GM18519 (cell line): ENCODE results near the gene ABTB2.

ENCODE experiments used
- ATAC-seq: cut with Tn5 transposase; IDR thresholded peaks from one replicate; pipeline ENCODE4 v1.9.1; 2021; ENCODE audit warnings: mild to moderate bottlenecking, moderate library complexity; ENCODE audit not compliant: unreplicated experiment, low FRiP score

The ABTB2 gene

DNA sequence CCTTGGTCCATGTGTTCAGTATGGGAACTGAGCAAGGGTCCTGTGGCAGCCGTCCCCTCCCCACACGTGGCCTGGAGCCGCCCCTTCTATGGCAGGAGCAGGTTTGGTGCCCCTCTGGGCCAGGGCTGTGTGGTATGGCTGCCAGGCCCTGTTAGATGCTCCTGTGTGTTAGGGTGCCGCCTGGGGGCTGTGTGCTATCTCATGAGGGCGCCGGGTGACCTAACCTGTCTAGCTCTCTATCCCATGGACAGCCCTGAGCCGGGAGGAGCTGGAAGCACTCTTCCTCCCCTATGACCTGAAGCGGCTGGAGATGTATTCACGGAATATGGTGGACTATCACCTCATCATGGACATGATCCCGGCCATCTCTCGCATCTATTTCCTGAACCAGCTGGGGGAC, 217.7 kb downstream of the ABTB2 start:
- no peak for ATAC-seq

DNA sequence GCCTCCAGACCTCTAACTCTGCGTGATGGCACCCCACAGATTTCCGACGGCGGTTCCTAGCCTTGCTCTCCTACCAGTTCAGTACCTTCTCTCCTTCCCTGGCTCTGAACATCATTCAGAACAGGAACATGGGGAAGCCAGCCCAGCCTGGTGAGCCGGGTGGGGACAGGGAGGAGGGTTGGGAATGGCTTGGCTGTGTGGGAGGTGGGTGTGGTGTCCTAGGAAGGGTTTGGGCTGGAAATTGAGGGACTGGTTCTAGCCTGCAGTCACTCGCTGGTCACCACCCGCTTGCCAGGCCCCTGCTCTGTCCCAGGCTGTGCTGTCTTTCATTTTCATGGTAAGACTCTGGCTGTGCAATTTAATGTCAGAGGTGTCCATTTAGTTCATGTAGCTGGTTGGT, 218.5 kb downstream of the ABTB2 start:
- ATAC-seq = no peak

DNA sequence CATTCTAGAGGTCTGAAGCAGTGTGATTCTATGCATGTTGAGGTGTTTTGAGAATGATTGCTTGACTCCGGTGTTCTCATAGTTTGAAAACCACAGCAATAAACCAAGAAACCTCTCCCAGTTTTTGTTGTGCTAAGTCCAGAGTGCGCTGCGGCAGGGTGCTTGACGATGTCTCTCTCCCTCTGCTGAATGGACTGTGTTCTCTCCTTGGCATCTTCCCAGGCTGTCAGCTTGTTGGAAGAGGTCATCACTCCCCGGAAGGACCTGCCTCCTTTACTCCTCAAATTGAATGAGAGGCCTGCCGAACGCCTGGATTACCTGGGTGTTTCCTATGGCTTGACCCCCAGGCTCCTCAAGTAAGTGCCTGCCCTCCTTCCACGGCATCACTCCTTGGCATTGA, 221.4 kb downstream of the ABTB2 start:
- no peak for ATAC-seq

- no peak for ATAC-seq
Measured at GRCh38 chr11:34135439-34135838, 222.4 kb downstream of the ABTB2 start.

DNA sequence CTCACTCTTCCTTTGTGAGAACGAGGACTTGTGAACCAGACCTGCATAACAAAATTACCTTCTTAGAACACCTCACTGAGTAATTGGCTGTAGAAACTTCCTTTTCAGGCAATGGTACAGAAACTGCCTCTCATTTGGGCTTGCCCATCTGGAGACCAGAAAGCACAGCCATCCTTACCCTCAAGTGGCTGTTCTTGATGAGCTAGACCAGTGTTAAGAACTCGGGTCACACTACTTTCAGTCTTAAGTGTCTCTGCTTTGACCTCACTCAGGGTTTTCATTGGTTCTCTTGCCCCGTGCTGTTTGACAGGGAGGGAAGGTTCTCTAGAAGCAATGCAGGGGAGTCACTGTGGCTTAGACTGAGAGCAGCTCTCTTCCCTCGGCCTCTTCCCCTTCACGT, 223.0 kb downstream of the ABTB2 start:
- no peak for ATAC-seq

- ATAC-seq = no peak
Measured at GRCh38 chr11:34132261-34132965, 225.4 kb downstream of the ABTB2 start.

- no peak for ATAC-seq
Measured at GRCh38 chr11:34128824-34129223, 229.0 kb downstream of the ABTB2 start.

GRCh38 chr11:34126959-34127848, 230.6 kb downstream of the ABTB2 start:
- ATAC-seq = no peak

DNA sequence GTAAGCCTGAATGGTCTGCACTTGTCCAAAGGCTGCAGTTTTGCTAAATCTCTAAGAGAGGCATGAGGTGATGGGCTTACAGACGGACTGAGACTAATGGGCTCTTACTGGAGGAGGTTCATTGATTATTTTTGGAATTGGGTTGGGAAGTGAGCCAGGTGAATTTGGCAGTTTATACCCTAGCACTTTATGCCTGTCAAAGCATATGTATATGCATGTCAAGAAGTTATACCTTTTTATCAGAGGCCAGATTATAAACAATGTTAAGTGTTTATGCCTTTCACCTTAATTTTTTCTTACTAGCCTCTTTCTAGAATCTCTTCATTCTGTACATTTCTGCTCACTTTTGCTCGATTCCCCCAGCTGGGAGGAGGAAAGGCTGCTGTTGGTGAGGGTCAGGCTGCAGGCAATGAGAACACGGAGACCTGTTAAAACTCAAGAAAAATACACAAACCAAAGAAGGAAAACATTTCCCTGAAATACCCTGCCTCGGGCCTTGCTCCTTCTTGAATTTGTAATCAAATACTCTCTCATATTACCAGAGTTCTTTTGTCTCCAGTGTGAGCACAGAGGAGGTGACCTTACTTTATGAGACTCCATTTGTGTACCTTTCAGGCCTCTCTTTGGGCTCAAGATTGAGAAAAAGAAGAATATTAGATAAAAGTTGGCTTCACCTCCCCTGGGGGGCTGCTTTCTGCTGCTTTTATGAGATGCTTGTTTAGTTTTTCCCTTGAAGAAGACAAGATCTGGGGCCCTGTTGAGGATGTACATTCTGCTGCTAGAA, 232.7 kb downstream of the ABTB2 start:
- no peak for ATAC-seq

DNA sequence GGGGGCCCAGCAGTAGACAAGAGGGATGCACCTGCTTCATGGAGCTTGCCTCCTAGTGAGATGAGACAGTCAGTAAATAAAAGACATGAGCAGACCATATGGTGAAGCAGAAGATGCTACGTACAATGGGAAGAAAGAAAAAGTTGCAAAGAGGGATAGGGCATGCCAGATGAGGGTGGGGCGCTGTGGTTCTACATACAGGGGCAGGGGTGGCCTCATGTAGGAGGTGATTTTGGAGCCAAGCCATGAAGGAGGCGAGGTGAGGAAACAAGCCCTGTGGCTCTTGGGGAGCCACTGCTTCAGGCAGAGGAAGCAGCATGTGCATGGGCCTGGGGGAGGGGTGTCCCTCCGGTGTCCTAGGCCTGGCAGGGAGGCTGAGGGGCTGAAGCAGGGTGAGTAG, 237.2 kb downstream of the ABTB2 start:
- ATAC-seq = no peak

DNA sequence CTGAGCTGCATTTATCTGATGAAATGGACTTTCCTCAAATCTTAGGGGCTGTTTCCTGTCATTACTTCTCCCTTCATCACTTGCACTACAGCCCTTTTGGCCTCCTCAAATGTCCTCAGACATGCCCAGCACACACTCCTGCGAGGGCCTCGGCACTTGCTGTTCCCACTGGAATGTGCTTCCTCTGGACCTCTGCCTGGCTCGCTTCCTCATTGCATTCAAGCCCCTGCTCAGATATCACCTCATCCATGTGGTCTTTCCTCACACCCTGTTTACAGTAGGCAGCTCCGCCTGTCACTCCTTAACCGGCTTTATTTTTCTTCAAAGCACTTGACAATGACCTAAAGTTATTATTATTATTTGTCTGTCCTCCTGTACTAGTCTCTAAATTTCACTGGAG, 243.3 kb downstream of the ABTB2 start:
- no peak for ATAC-seq

- no peak for ATAC-seq
Measured at GRCh38 chr11:34114014-34114413, 243.8 kb downstream of the ABTB2 start.

DNA sequence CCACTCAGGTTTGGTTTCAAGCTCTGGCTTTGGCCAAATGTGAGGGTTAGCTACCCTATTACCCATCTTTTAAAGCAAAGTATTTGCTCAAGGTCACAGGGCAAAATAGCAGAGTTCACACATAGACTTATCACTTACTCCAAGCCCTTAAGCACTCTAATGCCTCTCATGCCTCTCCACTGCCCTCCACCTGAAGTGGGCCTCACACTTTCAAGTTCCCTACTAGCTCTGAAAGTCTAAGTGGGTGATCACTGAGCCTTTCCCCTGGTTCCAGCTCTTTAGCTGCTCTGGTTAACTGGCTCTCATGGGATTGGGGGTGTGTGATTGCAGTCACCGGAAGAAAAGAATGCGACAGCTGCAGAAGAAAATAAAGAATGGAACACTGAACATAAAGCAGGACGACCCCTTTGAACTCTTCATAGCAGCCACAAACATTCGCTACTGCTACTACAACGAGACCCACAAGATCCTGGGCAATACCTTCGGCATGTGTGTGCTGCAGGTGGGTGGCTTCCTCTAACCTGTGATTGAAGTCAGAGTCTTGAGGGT, 246.0 kb downstream of the ABTB2 start:
- no peak for ATAC-seq

GRCh38 chr11:34105957-34106504, 251.8 kb downstream of the ABTB2 start:
- no peak for ATAC-seq

DNA sequence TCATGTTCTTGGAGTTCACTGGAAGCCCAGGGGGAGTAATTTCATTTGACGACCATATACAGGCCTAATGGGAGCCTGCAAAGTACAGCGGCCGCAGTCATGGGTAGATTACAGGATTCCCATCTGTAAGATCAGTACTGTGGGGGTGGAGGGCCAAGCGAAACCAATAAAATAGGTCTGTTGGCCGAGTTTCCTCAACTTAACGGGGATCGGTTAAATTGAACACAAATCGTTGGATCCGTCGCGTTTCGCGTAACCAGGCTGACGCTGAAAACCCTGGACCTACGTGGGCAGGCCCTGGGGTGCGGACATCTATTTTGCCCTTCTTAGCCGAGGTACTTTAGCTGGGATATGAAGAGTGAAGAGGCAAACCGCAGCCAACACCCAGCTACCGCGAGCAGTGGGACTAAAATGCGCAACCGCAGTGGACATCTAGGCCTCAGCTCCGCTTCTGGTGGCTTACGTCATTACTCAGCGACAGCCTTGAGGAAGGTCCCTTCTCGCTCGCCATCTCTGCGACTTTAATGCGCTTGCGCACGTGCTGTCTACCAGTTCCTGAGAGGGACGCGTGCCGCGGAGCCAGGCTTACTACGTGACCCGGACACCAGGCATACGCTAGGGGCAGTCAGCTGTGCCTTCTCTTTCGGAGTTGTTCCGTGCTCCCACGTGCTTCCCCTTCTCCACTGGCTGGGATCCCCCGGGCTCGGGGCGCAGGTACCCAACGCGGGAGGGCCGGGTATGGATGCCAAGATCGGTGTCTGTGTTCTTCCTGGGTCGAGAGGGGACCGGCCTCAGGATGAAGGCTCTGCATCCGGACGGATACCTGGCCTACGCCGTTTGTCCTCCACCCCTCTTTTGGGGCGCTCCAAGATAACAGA, 252.5 kb downstream of the ABTB2 start, which contains the start of gene NAT10:
NAT10 (plus strand) TSS at position 551 of the 878 bp plus-strand sequence. CDS start 2,597 bp downstream, outside the sequence.
- ATAC-seq = peak; percentile 83

DNA sequence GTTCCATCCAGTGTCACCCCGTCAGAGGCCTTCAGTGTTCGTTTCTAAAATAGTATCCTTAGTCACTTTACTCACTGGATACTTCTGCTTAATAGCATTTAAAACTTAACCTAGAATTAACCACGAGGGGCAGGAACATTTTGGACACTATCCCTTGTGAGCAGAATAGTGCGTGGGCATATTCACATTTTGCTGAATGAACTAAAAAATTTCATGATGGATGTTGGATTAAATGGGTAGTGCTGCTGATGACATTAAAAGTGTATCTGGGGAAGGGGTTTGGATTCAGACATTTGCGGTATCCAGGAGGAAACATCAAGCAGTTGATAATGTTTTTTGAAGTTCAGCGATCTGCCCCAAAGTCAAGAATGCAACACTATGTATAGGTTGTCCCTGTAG, 253.1 kb downstream of the ABTB2 start:
- no peak for ATAC-seq
